B cell (primary cell): Measurements from ENCODE around the gene TUBA3E.
"Not testable (repeated sequence)": the region's sequence is repeated elsewhere in the genome, so short reads cannot be mapped to it uniquely, and the experiment has no call there.

Experiments
- CTCF ChIP-seq: fragments of 200-600 bp; IDR thresholded peaks from one replicate; pipeline ENCODE4 v1.8.0; 2022; ENCODE audit warnings: antibody characterized with exemption, mild to moderate bottlenecking
- EZH2 ChIP-seq: IDR thresholded peaks from 2 replicates; pipeline ENCODE4 v1.6.1; 2012; ENCODE audit warnings: borderline replicate concordance, low read depth, mild to moderate bottlenecking, moderate library complexity, low read length; ENCODE audit not compliant: insufficient read depth, poor library complexity, severe bottlenecking

GRCh38 chr2:130154423-130154770 lies 43.8 kb downstream of the TUBA3E start:
- TF ChIP-seq CTCF, EZH2: not testable (repeated sequence)
